HG03520 (cell line): ENCODE measurements around the gene OR2AJ1.

Source experiments
- ATAC-seq: cut with Tn5 transposase; IDR thresholded peaks from one replicate; pipeline ENCODE4 v1.9.1; 2021; ENCODE audit warnings: mild to moderate bottlenecking, moderate library complexity; ENCODE audit not compliant: unreplicated experiment

OR2AJ1 gene

GRCh38 chr1:247924868-247925267 lies at the start of gene OR2AJ1:
Gene OR2AJ1, plus strand, starts transcription at chr1:247924889. Its CDS starts 8,880 bp downstream, at chr1:247933769.
- no peak for ATAC-seq

DNA sequence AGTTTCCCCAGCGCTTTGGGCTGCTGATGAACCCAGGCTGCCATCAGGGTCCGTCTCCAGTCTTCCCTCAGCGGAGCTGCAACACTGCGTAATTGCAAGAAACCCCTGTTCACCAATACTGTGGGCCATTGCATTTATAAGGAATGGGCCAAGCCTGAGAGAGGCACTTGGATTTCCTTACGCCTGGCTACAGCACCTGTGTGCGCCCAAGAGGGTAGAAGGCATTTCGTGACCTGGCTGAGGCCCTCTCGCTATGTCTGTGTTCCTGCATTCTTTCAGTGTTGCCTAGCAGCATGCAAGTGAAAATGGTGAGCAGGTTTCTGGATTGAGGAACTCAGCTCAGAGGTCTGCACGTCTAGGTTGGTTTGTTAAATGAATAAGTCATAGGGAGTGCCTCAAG lies 41.3 kb upstream of the OR2AJ1 start:
- ATAC-seq = no peak

GRCh38 chr1:247884797-247885413 lies 39.8 kb upstream of the OR2AJ1 start:
- ATAC-seq = no peak

- no peak for ATAC-seq
Observed at GRCh38 chr1:247895163-247895637, 29.5 kb upstream of the OR2AJ1 start, which contains the start of gene OR2W3. Gene OR2W3, plus strand, starts transcription at chr1:247895587. Its CDS starts 0 bp downstream, at chr1:247895587.

- ATAC-seq = no peak
Observed at GRCh38 chr1:247895976-247896375, 28.7 kb upstream of the OR2AJ1 start.

- ATAC-seq = no peak
Observed at GRCh38 chr1:247904122-247904521, 20.6 kb upstream of the OR2AJ1 start.

DNA sequence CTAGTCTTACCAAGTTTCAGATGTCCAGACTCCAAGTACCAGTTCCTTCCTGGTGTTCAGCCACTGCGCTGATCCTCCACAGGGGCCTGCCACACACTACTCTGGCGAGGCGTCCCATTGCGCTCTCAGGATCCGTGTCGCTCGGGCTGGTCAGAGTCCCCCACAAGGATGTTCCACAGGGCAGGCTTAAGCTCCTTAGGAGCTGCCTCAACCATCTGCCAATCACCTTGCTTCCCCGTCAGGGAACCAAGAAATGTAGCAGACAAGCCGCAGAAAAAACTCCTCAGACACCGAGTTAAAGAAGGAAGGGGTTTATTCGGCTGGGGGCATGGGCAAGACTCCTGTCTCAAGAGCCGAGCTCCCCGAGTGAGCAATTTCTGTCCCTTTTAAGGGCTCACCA lies 19.5 kb upstream of the OR2AJ1 start:
- ATAC-seq = no peak

- no peak for ATAC-seq
Observed at GRCh38 chr1:247905910-247906503, 18.7 kb upstream of the OR2AJ1 start.

GRCh38 chr1:247906504-247907047 lies 18.1 kb upstream of the OR2AJ1 start:
- ATAC-seq = no peak

DNA sequence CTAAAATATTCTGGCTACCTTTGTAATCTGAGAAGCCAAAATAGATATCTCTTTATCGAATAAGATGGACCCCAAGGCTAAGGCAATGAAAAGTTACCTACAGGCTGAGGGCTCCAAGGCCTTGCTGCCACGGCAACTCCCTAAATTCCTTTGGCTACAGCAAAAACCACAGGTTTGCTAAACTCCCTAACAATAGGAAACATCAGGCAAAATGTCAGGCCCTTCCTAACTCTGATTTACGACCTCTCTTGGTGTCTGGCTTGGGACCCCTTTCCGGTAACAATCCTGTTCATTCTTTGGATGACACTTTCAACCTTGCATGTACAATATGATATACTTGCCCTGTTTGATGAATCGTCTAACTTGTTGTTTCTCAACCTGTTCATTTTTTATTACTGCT lies 15.9 kb upstream of the OR2AJ1 start:
- ATAC-seq = no peak

- ATAC-seq = no peak
Observed at GRCh38 chr1:247913786-247914185, 10.9 kb upstream of the OR2AJ1 start.

DNA sequence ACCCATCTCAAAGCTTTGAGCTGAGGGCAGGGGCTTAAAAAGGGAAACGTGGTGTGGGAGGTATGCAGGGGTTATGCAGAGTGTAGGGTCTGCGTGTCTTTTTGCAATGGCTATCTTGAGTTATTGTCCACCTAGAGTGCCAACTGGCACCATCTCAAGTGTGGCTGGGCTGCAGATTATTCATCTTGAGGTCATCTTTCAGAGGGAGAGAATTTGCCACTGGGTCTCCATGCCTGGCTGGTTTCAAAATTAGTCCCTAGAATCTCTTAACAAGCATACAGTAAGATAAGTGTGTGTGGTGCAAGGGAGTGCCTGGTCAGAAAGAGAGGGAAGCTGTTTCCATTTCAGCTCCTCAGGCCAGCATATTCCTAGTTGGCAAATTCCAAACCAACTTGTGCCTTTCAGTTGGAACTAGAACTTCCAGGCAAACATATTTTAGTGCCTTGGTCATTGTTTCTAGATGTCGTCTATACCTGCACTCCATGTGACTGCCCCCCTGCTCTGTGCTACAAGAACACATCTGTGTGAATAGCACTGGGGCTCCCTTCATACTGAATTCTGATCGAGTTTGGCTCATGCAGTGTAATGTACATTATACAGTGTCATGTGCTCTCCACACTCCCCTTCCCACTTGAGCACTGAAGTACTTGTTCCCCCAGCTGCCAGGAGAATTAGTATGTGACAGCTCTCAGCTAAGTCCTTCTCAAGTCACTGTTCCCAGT lies 9.6 kb upstream of the OR2AJ1 start:
- no peak for ATAC-seq

GRCh38 chr1:247919952-247920351 lies 4.7 kb upstream of the OR2AJ1 start, which contains the start of gene OR2T8:
Gene OR2T8, plus strand, starts transcription at chr1:247920252. Its CDS starts 766 bp downstream, at chr1:247921018.
- no peak for ATAC-seq

GRCh38 chr1:247923941-247924340 lies 748 bp upstream of the OR2AJ1 start:
- no peak for ATAC-seq

DNA sequence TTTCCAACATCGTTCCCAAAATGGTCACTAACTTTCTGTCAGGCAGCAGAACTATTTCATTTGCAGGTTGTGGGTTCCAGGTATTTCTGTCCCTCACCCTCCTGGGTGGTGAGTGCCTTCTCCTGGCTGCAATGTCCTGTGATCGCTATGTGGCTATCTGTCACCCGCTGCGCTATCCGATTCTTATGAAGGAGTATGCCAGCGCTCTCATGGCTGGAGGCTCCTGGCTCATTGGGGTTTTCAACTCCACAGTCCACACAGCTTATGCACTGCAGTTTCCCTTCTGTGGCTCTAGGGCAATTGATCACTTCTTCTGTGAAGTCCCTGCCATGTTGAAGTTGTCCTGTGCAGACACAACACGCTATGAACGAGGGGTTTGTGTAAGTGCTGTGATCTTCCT lies 9.3 kb downstream of the OR2AJ1 start:
- no peak for ATAC-seq

DNA sequence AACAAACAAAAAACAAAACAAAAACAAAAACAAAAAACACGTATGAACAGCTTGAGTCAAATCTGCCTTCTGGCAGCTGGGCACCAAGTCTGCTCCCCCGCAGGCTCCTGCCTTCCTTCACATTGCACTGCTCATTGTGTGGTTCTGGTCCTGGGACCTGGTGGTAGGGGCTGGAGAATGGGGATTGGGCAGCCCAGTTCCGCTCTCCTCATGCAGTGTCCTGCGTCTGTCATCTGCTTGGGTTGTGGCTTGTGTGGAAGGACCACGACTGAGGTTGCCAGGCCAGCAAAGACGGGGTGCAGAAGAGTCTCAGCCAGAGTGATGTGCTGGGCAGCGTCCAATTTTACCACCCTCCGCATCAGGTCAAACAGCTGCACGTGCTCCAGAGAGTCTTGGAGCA lies 11.1 kb downstream of the OR2AJ1 start:
- no peak for ATAC-seq

DNA sequence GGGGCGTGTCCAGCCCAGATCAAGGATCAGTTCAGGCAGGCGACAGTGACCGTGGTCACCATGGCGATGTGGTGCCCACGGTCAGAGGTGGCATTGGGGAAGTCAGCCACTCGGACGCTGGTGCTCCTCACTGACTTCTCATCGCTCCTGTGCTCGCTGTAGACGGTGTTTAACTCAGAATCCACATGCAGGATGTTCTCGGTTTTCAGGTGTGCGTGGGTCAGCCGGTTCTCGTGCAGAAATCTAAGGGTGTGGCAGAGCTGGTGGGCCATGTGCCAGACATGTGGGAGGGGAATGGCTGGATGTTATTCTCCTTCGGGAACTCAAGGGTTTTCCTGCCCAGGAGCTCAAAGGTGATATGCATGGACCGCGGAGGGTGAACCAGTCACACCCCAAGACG lies 11.7 kb downstream of the OR2AJ1 start:
- ATAC-seq = no peak

GRCh38 chr1:247936965-247937734 lies 12.5 kb downstream of the OR2AJ1 start:
- ATAC-seq = peak; percentile 100

DNA sequence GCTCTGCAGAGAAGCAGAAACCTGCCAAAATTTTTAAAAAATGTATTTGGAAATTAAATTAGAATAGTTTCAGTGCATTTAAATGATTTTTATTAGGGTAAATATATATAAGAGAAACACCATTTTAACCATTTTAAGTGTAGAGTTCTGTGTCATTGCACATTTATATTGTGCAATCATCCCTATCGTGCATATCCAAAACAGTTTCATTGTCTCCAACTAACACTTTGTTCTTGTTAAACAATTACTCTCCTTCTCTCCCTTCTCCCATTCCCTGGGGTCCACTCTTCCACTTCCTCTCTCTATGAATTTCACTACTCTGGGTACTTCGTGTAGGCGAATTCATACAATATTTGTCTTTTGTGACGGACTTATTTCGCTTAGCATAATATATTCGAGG lies 17.9 kb downstream of the OR2AJ1 start:
- no peak for ATAC-seq

GRCh38 chr1:247948558-247948957 lies 23.9 kb downstream of the OR2AJ1 start, which contains the start of gene OR2L8:
Gene OR2L8, plus strand, starts transcription at chr1:247948858. Its CDS starts 0 bp downstream, at chr1:247948858.
- no peak for ATAC-seq

GRCh38 chr1:247953408-247953807 lies 28.7 kb downstream of the OR2AJ1 start:
- ATAC-seq = no peak
